Activated CD4-positive, alpha-beta T cell treated with anti-CD3 and anti-CD28 coated beads, Interleukin-2, amount 50 U/mL, for 4 hours (primary cell): ENCODE data around the gene ASTN2.

ENCODE experiments used
- DNase-seq, 2 experiments: peaks; one replicate each; pipeline ENCODE4 v3.0.0-alpha.2; 2020

The ASTN2 gene

DNA sequence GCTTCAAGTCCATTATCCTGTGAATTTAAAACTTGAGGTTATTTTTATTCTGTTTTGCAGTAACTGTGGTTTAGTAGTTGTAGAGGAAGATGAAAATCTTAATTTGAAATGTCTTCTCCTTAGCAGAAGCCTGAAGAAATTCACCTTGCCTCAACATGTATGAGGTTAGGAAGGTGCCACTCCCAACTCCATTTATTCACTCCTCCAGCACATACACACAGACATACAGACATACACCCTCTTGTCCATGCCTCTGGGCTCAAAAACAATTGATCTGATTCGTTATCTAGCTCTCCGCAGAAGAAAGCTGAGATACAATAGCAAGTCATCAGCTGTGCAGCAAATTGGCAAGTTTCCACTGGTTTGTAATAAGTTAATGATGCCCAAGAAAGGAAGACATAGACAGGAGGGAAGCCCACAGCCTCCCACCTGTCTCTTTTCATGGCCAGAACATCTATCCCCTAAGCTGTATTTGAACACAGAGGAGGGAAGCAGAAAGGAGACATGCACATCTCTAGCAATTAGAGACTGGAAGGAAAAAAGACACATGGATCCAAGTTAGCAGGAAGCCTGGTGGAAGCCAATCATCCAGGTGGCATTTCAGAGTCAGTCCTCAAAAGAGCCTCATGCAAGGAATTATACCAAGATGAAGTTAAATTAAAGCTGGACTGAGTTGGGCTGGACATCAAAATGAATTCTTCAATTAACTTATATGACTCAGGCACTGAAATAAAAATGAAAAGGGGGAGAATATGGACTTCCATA is 257.9 kb downstream of the ASTN2 start:
- DNase-seq = no peak

DNA sequence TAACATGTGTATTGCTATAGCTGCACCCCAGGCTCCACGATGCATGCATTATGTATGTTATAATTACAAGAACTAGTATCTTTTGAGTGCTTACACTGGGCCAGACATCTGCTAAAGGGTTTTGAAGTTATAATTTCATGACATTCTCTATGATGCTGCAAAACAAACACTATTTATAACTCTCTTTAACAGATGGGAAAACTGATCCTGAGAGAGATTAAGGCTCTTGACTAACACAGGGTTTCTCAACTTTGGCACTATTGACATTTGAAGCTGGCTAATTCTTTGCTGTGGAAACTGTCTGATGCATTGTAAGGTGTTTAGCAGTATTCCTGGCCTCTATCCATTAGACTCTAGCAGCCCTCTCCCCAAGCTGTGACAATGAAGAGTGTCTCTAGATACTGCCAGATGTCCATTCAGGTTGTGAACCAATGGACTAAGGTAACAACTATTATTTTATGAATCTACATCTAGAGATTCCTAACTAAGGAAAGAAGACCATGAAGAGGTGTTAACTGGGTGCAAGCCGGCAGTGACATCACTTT is 258.6 kb downstream of the ASTN2 start:
- DNase-seq = no peak

DNA sequence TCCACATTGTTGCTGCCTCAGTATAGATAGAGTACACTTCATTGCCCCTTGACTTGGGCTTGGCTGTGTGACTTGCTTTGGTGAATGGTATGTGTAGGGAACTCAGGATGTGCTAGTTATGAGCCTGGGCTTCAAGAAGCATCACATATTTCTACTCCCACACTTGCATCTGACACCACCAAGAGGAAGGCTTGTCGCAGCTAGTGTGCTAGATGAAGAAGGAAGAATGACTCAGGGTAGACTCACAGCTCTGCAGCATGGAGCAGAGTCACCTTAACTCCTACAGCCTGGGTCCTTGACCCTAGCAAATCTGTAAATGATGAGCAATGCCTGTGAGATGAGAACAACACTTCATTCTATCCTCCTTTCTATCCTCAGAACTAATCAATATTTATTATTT is 261.8 kb downstream of the ASTN2 start:
- no peak for DNase-seq

GRCh38 chr9:117151716-117152115 is 263.1 kb downstream of the ASTN2 start:
- no peak for DNase-seq

GRCh38 chr9:117149996-117150395 is 264.9 kb downstream of the ASTN2 start:
- no peak for DNase-seq

GRCh38 chr9:117145811-117146490 is 268.9 kb downstream of the ASTN2 start:
- no peak for DNase-seq

- no peak for DNase-seq
Observed at GRCh38 chr9:117145081-117145480, 269.8 kb downstream of the ASTN2 start.

GRCh38 chr9:117138231-117138630 is 276.6 kb downstream of the ASTN2 start:
- DNase-seq = no peak

DNA sequence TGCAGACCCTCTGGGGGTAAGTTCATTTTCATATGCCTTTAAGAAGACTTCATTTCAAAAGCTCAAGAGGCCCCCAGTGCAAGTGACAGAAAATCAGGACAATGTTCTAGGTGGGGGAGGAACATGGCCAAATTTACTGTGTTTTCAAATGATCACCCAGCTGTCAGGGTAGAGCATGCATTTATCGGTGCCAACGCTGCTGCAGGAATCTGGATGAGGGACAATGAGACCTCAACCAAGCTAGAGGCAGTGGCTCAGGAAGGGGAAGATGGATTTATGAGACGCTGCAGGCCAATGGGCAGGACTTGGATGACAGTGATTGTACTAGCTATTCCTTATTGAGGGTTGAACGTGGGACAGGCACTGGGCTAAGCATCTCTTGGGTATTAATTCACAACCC is 278.4 kb downstream of the ASTN2 start:
- no peak for DNase-seq

GRCh38 chr9:117135501-117136098 is 279.3 kb downstream of the ASTN2 start:
- no peak for DNase-seq

- DNase-seq = no peak
Observed at GRCh38 chr9:117134826-117135500, 279.9 kb downstream of the ASTN2 start.

DNA sequence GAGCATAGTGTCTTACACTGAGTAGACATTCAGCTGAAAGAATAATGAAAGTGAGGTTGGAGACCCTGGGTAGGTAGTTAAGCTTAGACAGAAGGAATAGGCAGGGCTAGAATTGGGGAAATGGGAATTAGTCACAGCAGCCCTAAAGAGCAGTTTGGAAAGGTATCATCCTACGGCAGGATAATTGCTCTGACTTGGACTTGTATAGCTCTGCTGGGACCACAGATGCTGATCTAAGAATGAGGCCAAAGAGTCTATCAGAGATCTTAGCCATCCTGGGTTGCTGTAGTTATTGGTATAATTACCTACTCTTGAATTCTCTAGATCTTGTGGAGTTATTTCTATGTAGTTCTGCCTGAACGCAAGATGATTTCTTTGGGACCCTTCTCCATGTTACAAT is 288.0 kb downstream of the ASTN2 start:
- no peak for DNase-seq

GRCh38 chr9:117125531-117125930 is 289.3 kb downstream of the ASTN2 start:
- DNase-seq = no peak

DNA sequence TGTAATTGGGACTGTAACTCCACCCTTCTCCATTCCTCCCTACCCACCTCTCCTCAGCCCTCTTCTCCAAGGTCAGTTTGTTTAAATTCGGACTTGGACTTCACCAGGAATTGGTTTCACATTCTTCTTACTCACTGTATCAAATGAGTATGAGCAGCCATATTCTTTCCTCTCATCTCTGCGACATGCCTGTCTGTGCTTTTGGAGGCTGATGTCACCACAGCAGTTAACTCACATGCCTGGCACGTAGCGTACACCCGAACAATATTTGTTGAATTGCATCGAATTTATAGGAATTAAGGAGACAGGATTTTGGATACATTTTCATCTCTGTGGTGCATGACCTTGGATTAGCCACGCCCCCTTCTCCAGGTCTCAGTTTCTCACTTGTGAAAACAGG is 291.1 kb downstream of the ASTN2 start:
- DNase-seq = no peak

DNA sequence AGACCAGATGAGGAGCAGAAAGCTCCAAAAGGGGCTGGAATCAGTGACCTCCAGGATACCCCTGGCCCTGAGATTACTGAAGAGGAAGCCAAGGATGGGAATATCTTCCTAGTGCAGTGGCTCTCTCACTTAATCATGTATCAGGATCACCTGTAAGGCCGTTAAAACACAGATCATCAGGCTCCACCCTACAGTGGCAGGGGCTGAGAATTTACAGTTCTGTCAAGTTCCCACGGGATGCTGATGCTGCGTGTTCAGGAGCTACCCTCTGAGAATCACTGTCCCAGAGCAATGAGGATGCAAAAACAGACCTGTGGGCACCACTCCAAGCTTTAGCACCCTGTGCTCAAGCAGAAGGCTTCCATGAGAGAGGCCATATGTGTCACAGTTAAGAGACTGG is 291.9 kb downstream of the ASTN2 start:
- DNase-seq = no peak

DNA sequence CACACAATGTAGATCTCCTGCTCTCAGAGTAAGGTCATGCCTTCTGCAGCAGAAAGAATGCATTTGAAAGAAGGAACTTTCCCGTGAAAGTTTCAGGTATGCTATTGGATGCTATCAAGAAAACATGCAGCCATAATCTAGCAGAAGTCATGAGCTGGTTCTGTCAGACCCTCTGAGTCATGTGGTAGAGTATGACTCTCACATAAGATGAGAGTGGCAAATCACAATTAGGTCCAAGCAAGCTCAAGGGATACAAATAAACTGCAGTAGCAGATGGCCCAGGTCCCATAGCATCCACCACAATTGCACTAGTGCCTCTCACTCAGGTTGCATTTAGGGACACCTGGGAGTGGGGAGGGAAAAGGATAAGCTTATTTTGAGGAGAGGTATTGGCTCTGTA is 292.8 kb downstream of the ASTN2 start:
- DNase-seq = no peak

DNA sequence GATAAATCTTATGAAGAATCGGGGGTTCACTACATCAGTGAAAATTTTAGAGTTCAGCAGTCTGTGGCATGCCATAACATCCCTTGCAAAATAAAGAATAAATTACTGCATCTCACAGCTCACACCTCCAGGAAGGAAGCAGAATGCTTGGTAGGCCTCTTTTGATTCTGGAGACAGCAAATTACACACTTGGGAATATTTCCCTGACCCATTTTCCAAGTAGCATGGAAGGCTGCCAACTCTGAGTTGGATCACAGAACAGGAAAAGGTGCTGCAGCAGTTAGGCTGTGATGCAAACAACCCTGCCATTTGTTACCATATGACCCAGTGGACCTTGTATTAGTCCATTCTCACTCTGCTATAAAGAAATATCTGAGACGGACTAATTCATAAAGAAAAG is 293.5 kb downstream of the ASTN2 start:
- DNase-seq = no peak

DNA sequence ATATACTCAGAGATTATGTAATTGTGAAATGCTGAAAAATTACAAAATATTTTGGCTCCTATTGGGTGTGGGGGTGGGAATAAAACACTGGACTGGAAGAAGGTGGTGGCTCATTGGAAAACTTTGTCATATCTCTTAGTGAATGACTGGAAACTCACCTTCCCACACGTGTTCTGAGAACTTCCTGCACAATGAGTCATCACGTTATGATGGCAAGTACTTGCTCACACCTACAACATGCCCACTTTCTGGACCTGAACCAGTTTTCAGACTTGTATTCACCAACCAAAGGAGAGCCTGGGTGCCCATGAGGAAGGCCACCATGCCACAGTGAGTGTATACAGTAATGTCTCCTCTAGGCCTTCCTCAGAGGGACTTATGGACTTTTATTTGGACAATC is 294.8 kb downstream of the ASTN2 start:
- no peak for DNase-seq

DNA sequence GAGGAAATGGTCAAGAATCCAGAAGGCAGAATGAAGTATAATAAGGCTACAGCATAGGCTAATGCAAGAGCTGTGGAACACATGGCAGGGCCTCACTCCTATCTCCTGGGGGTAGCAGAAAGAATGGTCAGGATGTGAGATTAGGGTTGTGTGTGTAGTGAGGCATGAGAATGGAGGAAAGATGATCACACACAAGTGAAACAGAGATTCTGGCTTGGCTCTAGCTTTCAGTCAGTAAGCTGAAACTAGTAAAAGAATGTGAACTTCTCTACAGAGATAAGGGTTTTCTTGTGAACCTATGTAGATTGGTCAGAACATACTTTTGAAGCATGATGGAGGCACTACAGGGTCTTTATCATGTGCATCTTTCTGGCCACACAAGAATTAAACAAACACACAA is 298.8 kb downstream of the ASTN2 start:
- DNase-seq = no peak

GRCh38 chr9:117114768-117115167 is 300.1 kb downstream of the ASTN2 start:
- DNase-seq = no peak

DNA sequence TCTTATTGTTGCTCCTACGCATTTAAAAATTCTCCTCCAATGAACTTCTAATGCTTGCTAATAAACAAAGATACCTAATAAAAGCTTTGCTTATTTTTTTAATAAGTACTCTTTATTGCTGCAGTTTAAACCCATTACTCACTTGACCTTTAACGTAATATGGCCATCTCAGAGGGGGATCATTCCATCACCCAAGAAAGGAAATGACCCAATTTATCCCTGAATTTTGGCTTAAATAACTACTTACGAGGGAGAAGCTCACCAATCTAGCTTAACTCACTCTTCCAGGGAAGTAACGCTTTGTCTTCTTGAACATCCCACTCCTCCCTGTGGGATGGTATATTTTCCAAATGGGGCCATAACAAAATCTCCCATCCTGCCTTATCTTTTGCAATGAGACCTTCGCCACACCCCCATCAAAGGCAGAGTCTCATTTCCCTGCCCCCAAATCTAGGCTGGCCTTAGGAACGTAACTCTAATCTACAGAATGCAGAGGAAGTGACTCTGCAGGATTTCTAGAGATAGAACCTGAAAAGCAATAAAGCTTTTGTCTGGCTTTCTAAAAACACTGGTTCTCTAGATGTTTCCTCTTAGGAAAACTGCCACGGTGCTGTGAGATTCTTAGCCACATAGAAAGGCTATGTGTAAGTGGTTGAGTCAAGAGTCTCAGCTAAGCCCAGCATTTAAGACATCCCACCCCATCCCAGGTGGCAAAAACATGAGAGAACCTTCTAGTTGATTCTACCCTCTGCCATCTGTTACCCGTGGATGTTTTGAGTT is 310.0 kb downstream of the ASTN2 start:
- DNase-seq = no peak

DNA sequence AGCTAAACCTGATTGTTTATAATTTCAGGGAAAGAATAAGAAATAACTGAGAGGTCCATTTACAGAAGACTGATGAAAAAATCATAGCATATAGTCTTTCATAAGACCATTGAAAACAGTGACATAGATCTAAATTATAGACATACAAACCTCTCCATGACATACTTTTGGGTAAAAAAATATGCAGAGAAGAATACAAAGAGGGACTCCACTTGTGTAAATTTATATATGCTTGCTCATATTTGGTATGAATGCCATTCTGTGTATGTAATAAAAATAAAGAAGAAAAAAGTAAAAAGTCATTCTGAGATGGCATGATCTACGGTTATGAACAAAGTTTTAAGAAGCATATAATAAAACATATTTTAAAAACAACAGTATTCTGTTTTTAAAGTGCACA is 310.7 kb downstream of the ASTN2 start:
- no peak for DNase-seq
